Measurements from ENCODE around the gene KCTD8.

GRCh38 chr4:44231006-44231405 lies 217.6 kb downstream of the KCTD8 start:
- TF ChIP-seq CTCF (IDR thresholded peaks at IDR 0.05 in 4 of 5, conservative IDR thresholded peaks at IDR 0.05 in 1 of 5), result no peak
- TF ChIP-seq POLR2A (IDR thresholded peaks at IDR 0.05), result no peak

Data from gastrocnemius medialis (tissue), 4 donors.